Stomach (tissue), 4 donors: ENCODE results near the gene MEGF10.
"Not testable (repeated sequence)": the region's sequence is repeated elsewhere in the genome, so short reads cannot be mapped to it uniquely, and the experiment has no call there.

ENCODE experiments used
- EP300 ChIP-seq: sonication (generic); formaldehyde crosslinking; IDR thresholded peaks from one replicate; pipeline ENCODE4 v1.6.1; 2017; ENCODE audit warnings: antibody characterized with exemption
- POLR2A ChIP-seq, 4 donors: fragments of 450-650 bp; IDR thresholded peaks; one replicate each; pipeline ENCODE4 v1.6.1; 2016; ENCODE audit warnings: antibody characterized with exemption in 4 of 4, control low read depth in 2 of 4, mild to moderate bottlenecking in 1 of 4, moderate library complexity in 1 of 4
- POLR2AphosphoS5 ChIP-seq, 3 donors: sonication (generic); formaldehyde crosslinking; IDR thresholded peaks; one replicate each; pipeline ENCODE4 v1.6.1; 2016; ENCODE audit warnings: antibody characterized with exemption in 3 of 3
- TF ChIP-seq, protein P1 (sequence below), 7 experiments: fragments of 450-650 bp in 4 of 7; fragments of 200-600 bp in 3 of 7; sonication (generic) in 3 of 7; IDR thresholded peaks; one replicate each; pipeline ENCODE4 v1.5.1; 2016 to 2019; ENCODE audit warnings: antibody characterized with exemption in 7 of 7, control low read depth in 2 of 7, mild to moderate bottlenecking in 1 of 7

DNA sequence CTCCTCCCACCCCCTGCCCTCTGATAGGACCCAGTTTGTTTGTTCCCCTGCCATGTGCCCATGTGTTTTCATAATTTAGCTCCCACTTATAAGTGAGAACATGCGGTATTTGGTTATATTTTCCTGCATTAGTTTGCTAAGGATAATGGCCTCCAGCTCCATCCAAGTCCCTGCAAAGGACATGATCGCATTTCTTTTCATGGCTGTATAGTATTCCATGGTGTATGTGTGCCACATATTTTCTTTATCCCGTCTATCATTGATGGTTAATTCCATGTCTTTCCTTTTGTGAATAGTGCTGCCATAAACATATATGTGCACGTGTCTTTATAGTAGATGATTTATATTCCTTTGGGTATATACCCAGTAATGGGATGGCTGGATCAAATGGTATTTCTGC is 19.9 kb upstream of the MEGF10 start:
- not testable (repeated sequence) for TF ChIP-seq EP300; POLR2A (IDR thresholded peaks at IDR 0.05); POLR2AphosphoS5 (IDR thresholded peaks at IDR 0.05)
- TF ChIP-seq, protein P1, sequence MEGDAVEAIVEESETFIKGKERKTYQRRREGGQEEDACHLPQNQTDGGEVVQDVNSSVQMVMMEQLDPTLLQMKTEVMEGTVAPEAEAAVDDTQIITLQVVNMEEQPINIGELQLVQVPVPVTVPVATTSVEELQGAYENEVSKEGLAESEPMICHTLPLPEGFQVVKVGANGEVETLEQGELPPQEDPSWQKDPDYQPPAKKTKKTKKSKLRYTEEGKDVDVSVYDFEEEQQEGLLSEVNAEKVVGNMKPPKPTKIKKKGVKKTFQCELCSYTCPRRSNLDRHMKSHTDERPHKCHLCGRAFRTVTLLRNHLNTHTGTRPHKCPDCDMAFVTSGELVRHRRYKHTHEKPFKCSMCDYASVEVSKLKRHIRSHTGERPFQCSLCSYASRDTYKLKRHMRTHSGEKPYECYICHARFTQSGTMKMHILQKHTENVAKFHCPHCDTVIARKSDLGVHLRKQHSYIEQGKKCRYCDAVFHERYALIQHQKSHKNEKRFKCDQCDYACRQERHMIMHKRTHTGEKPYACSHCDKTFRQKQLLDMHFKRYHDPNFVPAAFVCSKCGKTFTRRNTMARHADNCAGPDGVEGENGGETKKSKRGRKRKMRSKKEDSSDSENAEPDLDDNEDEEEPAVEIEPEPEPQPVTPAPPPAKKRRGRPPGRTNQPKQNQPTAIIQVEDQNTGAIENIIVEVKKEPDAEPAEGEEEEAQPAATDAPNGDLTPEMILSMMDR (IDR thresholded peaks at IDR 0.05), result not testable (repeated sequence)
